Transverse colon (tissue), 1 donor: ENCODE results near the gene RBM24.

Experiments used
- EP300 ChIP-seq: sonication (generic); formaldehyde crosslinking; IDR thresholded peaks from one replicate; pipeline ENCODE4 v1.6.1; 2017; ENCODE audit warnings: antibody characterized with exemption, low read depth
- POLR2A ChIP-seq: fragments of 450-650 bp; IDR thresholded peaks from one replicate; pipeline ENCODE4 v1.6.1; 2016; ENCODE audit warnings: antibody characterized with exemption, mild to moderate bottlenecking, moderate library complexity

DNA sequence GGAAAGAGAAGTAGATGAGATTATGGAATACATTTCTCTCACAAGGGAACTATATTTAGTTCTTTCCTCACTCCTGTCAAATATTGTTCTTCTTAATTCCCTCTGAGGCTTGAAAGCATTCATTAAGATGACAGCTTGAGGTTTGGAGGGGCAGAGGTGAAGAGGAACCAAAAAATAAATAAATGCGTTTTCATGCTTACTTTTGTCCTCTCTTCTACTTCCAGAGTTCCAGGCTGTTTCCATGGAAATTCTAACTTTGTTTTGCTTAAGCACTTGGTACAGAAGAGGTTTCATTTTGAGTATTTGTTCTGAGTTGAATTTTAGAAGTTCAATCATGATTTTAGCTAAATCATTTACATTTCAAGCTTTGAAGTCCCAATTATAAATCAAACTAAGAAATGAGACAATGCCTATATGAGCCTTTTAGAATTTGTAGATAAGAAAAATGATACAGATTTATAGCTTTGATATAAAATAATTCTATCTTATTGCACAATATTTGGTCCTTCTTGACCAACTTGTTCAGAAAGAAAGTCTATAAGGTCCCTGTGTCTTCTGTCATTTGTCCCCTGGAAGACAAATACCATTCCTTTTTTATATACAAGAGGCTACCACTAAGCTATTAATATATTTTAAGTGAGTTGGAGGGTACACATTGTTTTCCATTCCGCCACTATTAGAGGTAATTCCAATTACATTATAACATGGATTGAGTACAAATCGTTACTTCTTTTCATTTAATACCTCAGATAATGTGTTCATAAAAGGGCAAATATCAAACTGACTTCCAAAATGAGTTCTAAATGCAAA is 16.3 kb downstream of the RBM24 start:
- TF ChIP-seq POLR2A (no peak), EP300 (no peak)
